ENCODE measurements around the gene G0S2.

The G0S2 gene

DNA sequence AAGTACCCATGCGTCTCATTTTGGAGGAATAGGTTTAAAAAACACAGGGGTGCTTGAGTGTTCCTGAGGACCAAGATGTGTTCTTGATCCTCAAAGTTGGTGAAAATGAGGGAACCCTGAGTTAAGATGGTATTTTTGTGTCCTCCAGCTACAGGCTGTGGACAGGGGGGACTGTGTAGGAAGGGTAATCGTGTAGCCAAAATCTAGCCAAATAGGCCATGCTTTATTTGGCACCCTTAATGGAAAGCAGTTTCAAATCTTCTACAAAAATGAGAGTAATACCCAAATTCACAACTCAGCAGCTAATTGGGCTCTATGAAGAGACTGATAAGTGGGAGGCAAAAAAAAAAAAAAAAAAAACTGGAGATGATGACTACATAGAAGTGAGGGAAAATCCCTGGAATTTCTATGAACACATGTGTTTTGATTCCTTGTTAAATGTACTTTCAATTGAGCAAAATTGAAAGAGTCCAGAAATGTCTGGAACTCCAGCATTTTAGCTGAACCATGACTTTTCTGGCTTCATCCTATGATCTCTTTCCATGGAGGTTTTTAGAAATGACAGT lies 29.9 kb downstream of the G0S2 start:
- no peak overlapping the region for H3K9ac ChIP-seq (ENCODE audit: low read length in 2 of 2)
- H3K36me3 ChIP-seq (ENCODE audit: control insufficient read depth in 2 of 2, insufficient read depth in 2 of 2, low read length in 2 of 2) = no peaks in the 10 kb centered on the region
- H3K27me3 ChIP-seq (ENCODE audit: control insufficient read depth in 1 of 2, insufficient read depth in 2 of 2, low read length in 2 of 2) = no peaks in the 10 kb centered on the region
- no peaks in the 10 kb centered on the region for H3K4me1 ChIP-seq (ENCODE audit: control insufficient read depth, insufficient read depth, low read length)
- no peaks in the 10 kb centered on the region for H3K9me3 ChIP-seq (ENCODE audit: control insufficient read depth in 2 of 2, low read length in 2 of 2)
- H3K4me3 ChIP-seq (ENCODE audit: low read length in 2 of 2) = peak overlapping the region in 1 of 2 donors; percentile 3
- peak overlapping the region; percentile 26 for H3K27ac ChIP-seq (ENCODE audit: low read length)

DNA sequence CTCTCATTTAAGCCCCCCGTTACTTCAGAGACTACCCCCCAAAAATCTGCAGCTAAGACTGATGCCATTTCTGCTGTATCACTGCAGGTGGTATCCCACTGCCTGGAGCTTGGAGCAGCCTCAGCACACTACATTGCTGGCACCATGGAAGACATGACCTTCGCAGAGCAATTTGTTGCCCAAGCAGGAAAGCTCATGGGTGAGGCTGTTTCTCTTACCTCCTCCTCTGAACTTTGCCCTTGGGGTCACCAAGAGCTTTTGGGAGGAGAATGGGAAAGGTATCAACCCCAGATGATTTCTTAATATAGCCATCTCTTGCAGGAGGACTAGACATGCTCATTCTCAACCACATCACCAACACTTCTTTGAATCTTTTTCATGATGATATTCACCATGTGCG lies 31.4 kb downstream of the G0S2 start:
- Histone ChIP-seq H3K27me3 (ENCODE audit: control insufficient read depth in 1 of 2, insufficient read depth in 2 of 2, low read length in 2 of 2) (no peaks in the 10 kb centered on the region), H3K27ac (ENCODE audit: low read length) (no peak overlapping the region), H3K9ac (ENCODE audit: low read length in 2 of 2) (no peak overlapping the region), H3K9me3 (ENCODE audit: control insufficient read depth in 2 of 2, low read length in 2 of 2) (no peaks in the 10 kb centered on the region), H3K4me1 (ENCODE audit: control insufficient read depth, insufficient read depth, low read length) (no peaks in the 10 kb centered on the region), H3K36me3 (ENCODE audit: control insufficient read depth in 2 of 2, insufficient read depth in 2 of 2, low read length in 2 of 2) (no peaks in the 10 kb centered on the region), H3K4me3 (ENCODE audit: low read length in 2 of 2) (no peak overlapping the region)

DNA sequence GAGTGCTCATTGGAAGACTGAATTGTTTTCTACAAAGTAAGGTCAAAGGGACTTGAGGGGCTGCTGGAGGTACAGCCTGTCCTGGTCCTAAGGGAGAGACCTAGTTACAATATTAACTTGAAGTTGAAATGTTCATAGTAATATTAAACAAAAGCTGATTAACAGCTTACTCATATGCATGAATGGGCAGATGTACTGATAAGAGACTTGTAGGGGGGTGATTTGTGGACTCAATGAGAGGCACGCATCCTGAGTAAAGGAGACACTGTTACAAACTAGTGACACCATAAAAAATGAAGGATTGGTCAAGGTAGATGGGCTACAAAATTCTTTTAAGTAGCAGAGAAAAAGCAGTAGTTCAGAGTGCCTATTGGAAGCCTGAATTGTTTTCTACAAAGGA lies 32.1 kb downstream of the G0S2 start:
- no peaks in the 10 kb centered on the region for H3K27me3 ChIP-seq (ENCODE audit: control insufficient read depth in 1 of 2, insufficient read depth in 2 of 2, low read length in 2 of 2)
- no peak overlapping the region for H3K27ac ChIP-seq (ENCODE audit: low read length)
- H3K9me3 ChIP-seq (ENCODE audit: control insufficient read depth in 2 of 2, low read length in 2 of 2) = no peaks in the 10 kb centered on the region
- H3K36me3 ChIP-seq (ENCODE audit: control insufficient read depth in 2 of 2, insufficient read depth in 2 of 2, low read length in 2 of 2) = no peaks in the 10 kb centered on the region
- H3K9ac ChIP-seq (ENCODE audit: low read length in 2 of 2) = no peak overlapping the region
- H3K4me3 ChIP-seq (ENCODE audit: low read length in 2 of 2) = no peak overlapping the region
- H3K4me1 ChIP-seq (ENCODE audit: control insufficient read depth, insufficient read depth, low read length) = no peaks in the 10 kb centered on the region

DNA sequence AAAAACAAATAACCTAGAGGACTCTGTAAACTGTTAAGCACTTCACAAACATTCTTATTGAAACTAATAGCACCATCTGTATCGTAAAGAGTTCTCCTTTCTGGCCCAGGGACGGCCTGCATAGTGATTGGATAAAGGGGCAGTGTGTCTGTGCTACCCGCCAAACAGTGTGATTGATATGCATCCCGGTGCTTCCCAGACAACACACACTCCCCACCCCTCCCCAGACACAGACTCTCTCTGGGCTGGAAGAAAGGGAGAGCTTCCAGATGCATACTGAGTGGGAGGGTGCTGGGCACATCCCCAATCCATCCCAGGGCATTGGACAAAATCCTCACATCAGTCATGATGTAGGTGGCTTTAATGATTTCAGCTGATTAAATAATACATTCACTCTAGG lies 33.1 kb downstream of the G0S2 start:
- no peaks in the 10 kb centered on the region for H3K27me3 ChIP-seq (ENCODE audit: control insufficient read depth in 1 of 2, insufficient read depth in 2 of 2, low read length in 2 of 2)
- no peaks in the 10 kb centered on the region for H3K36me3 ChIP-seq (ENCODE audit: control insufficient read depth in 2 of 2, insufficient read depth in 2 of 2, low read length in 2 of 2)
- no peaks in the 10 kb centered on the region for H3K9me3 ChIP-seq (ENCODE audit: control insufficient read depth in 2 of 2, low read length in 2 of 2)
- H3K4me1 ChIP-seq (ENCODE audit: control insufficient read depth, insufficient read depth, low read length) = no peaks in the 10 kb centered on the region
- no peak overlapping the region for H3K4me3 ChIP-seq (ENCODE audit: low read length in 2 of 2)
- H3K9ac ChIP-seq (ENCODE audit: low read length in 2 of 2) = no peak overlapping the region
- no peak overlapping the region for H3K27ac ChIP-seq (ENCODE audit: low read length)

DNA sequence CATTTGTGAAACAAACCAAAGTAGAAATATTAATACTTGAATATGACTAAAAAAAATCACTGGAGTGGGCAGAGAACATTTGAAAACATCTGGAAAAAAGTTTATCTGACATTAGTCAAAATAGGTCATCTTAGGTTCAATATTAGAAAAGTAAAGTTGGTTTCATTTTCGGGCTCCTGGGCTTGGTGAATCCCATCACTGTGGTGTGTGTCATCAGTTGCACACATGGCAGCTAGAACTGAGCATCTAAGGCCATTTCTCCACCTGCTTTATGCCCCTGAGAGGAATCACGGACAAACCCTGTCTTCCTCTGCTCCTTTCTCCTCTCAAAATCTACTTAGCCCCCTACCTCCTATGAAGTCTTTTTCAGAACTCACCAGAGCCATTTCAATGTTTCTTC lies 34.9 kb downstream of the G0S2 start:
- Histone ChIP-seq H3K4me3 (ENCODE audit: low read length in 2 of 2) (no peak overlapping the region), H3K27me3 (ENCODE audit: control insufficient read depth in 1 of 2, insufficient read depth in 2 of 2, low read length in 2 of 2) (no peaks in the 10 kb centered on the region), H3K4me1 (ENCODE audit: control insufficient read depth, insufficient read depth, low read length) (no peaks in the 10 kb centered on the region), H3K27ac (ENCODE audit: low read length) (no peak overlapping the region), H3K36me3 (ENCODE audit: control insufficient read depth in 2 of 2, insufficient read depth in 2 of 2, low read length in 2 of 2) (no peaks in the 10 kb centered on the region), H3K9me3 (ENCODE audit: control insufficient read depth in 2 of 2, low read length in 2 of 2) (no peaks in the 10 kb centered on the region), H3K9ac (ENCODE audit: low read length in 2 of 2) (no peak overlapping the region)

DNA sequence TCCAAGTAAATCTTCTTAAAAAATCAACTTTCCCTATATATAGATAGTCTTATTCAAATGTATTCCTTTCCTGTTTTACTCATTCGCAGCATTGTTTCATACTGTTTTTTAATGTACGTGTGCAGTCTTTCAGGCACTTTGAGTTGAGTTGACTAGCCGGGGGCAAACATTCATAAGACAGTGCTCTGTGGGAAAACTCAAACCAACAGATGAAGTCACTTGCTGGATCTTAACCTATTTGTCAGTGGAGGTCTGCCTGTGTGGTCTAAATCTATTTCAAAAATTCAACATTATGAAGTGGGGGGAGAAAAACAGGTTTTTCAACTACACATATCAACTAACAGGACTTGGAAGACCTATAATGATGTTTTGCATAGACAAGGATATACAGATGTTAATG lies 35.6 kb downstream of the G0S2 start:
- no peak overlapping the region for H3K4me3 ChIP-seq (ENCODE audit: low read length in 2 of 2)
- no peaks in the 10 kb centered on the region for H3K9me3 ChIP-seq (ENCODE audit: control insufficient read depth in 2 of 2, low read length in 2 of 2)
- no peak overlapping the region for H3K9ac ChIP-seq (ENCODE audit: low read length in 2 of 2)
- H3K27me3 ChIP-seq (ENCODE audit: control insufficient read depth in 1 of 2, insufficient read depth in 2 of 2, low read length in 2 of 2) = no peaks in the 10 kb centered on the region
- no peaks in the 10 kb centered on the region for H3K36me3 ChIP-seq (ENCODE audit: control insufficient read depth in 2 of 2, insufficient read depth in 2 of 2, low read length in 2 of 2)
- no peak overlapping the region for H3K27ac ChIP-seq (ENCODE audit: low read length)
- no peaks in the 10 kb centered on the region for H3K4me1 ChIP-seq (ENCODE audit: control insufficient read depth, insufficient read depth, low read length)

DNA sequence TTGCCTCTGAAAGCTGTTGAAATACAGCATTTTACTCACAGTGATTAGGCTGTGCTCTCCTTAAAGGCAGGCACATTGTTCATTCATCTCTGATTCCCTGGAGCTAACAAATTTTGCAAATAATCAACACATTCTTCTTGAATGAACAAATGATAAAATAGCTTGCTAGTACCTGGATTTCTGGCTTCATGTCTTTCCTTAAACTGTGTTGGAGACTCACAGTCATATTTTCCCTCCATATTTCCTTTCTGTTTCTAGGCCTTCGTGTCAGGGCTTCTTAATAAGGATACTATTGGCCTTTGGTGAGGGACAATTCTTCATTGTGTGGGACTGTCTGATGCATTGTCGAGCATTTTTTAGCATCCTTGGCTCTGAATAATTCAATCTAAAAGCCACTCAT lies 39.1 kb downstream of the G0S2 start:
- H3K9ac ChIP-seq (ENCODE audit: low read length in 2 of 2) = no peak overlapping the region
- no peaks in the 10 kb centered on the region for H3K9me3 ChIP-seq (ENCODE audit: control insufficient read depth in 2 of 2, low read length in 2 of 2)
- no peaks in the 10 kb centered on the region for H3K36me3 ChIP-seq (ENCODE audit: control insufficient read depth in 2 of 2, insufficient read depth in 2 of 2, low read length in 2 of 2)
- H3K4me3 ChIP-seq (ENCODE audit: low read length in 2 of 2) = no peak overlapping the region
- H3K27me3 ChIP-seq (ENCODE audit: control insufficient read depth in 1 of 2, insufficient read depth in 2 of 2, low read length in 2 of 2) = no peaks in the 10 kb centered on the region
- no peaks in the 10 kb centered on the region for H3K4me1 ChIP-seq (ENCODE audit: control insufficient read depth, insufficient read depth, low read length)
- H3K27ac ChIP-seq (ENCODE audit: low read length) = no peak overlapping the region

DNA sequence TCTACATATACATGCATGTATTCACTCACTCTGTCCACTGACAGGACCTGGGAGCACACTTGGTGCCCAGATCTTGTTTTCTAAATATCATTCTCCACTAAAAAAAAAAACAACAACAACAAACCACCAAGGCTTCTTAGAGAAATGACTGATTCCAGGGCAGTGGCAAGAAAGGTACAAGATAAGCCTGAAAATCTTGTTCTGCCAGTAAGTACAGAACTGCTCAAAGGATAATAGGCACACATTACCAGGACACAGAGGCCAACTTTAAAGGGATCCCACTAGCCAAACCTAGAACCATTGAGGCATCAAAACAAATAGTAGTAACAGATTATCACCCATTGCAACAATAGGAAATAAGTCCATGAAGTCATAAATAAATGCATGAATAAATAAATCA lies 40.1 kb downstream of the G0S2 start:
- H3K4me3 ChIP-seq (ENCODE audit: low read length in 2 of 2) = no peak overlapping the region
- H3K9me3 ChIP-seq (ENCODE audit: control insufficient read depth in 2 of 2, low read length in 2 of 2) = no peaks in the 10 kb centered on the region
- no peak overlapping the region for H3K9ac ChIP-seq (ENCODE audit: low read length in 2 of 2)
- H3K4me1 ChIP-seq (ENCODE audit: control insufficient read depth, insufficient read depth, low read length) = no peaks in the 10 kb centered on the region
- H3K27ac ChIP-seq (ENCODE audit: low read length) = no peak overlapping the region
- no peaks in the 10 kb centered on the region for H3K27me3 ChIP-seq (ENCODE audit: control insufficient read depth in 1 of 2, insufficient read depth in 2 of 2, low read length in 2 of 2)
- H3K36me3 ChIP-seq (ENCODE audit: control insufficient read depth in 2 of 2, insufficient read depth in 2 of 2, low read length in 2 of 2) = no peaks in the 10 kb centered on the region

DNA sequence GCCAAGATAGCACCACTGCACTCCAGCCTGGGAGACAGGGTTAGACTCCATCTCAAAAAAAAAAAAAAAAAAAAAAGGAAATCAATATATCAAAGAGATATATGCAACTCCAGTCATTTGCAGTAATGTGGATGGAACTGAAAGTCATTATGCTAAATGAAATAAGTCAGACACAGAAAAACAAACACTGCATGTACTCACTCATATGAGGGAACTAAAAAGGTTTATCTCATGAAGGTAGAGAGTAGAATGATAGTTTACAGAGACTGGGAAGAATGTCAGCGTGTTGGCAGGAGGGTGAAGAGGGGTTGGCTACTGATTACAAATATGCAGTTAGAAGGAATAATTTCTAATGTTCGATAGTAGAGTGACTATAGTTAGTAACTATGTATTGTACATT lies 42.6 kb downstream of the G0S2 start:
- H3K9ac ChIP-seq (ENCODE audit: low read length in 2 of 2) = no peak overlapping the region
- H3K4me1 ChIP-seq (ENCODE audit: control insufficient read depth, insufficient read depth, low read length) = no peaks in the 10 kb centered on the region
- H3K36me3 ChIP-seq (ENCODE audit: control insufficient read depth in 2 of 2, insufficient read depth in 2 of 2, low read length in 2 of 2) = no peaks in the 10 kb centered on the region
- no peak overlapping the region for H3K4me3 ChIP-seq (ENCODE audit: low read length in 2 of 2)
- H3K27ac ChIP-seq (ENCODE audit: low read length) = no peak overlapping the region
- no peaks in the 10 kb centered on the region for H3K27me3 ChIP-seq (ENCODE audit: control insufficient read depth in 1 of 2, insufficient read depth in 2 of 2, low read length in 2 of 2)
- H3K9me3 ChIP-seq (ENCODE audit: control insufficient read depth in 2 of 2, low read length in 2 of 2) = no peaks in the 10 kb centered on the region

DNA sequence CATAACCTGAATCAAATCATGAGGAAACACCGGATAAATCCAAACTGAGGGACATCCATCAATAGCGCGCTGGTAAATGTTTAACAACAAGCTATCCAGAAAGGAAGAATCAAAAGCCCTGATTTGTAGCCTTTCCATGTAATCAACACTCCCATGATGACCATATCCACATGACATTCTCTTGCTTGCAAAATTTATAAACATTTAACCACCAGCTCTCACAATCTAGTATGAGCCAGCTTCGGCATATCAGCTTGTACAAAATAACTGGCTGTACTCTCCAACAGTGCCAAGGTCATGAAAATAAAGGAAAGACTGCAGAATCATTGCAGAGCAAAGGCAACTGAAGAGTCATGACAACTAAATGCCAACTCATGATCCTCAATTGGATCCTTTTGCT lies 45.1 kb downstream of the G0S2 start:
- Histone ChIP-seq H3K27me3 (ENCODE audit: control insufficient read depth in 1 of 2, insufficient read depth in 2 of 2, low read length in 2 of 2) (no peaks in the 10 kb centered on the region), H3K9ac (ENCODE audit: low read length in 2 of 2) (no peak overlapping the region), H3K9me3 (ENCODE audit: control insufficient read depth in 2 of 2, low read length in 2 of 2) (no peaks in the 10 kb centered on the region), H3K36me3 (ENCODE audit: control insufficient read depth in 2 of 2, insufficient read depth in 2 of 2, low read length in 2 of 2) (no peaks in the 10 kb centered on the region), H3K4me3 (ENCODE audit: low read length in 2 of 2) (no peak overlapping the region), H3K4me1 (ENCODE audit: control insufficient read depth, insufficient read depth, low read length) (no peaks in the 10 kb centered on the region), H3K27ac (ENCODE audit: low read length) (no peak overlapping the region)

DNA sequence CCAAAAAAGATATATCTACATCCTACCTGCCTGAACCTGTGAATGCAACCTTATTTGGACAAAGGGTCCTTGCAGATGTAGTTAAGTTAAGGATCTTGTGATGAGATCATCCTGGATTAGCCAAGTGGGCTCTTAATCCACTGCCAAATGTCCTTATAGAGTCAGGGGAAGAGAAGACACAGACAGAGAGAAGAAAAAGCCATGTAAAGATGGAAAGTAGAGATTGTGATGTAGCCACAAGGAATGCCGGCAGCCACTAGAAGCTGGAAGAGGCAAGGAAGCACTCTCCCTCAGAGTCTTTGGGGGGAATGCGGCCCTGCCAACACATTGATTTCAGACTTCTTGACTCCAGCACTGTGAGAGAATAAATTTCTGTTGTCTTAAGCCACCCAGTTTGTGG lies 45.6 kb downstream of the G0S2 start:
- H3K4me1 ChIP-seq (ENCODE audit: control insufficient read depth, insufficient read depth, low read length) = no peaks in the 10 kb centered on the region
- H3K9ac ChIP-seq (ENCODE audit: low read length in 2 of 2) = no peak overlapping the region
- no peak overlapping the region for H3K4me3 ChIP-seq (ENCODE audit: low read length in 2 of 2)
- no peaks in the 10 kb centered on the region for H3K27me3 ChIP-seq (ENCODE audit: control insufficient read depth in 1 of 2, insufficient read depth in 2 of 2, low read length in 2 of 2)
- H3K27ac ChIP-seq (ENCODE audit: low read length) = no peak overlapping the region
- H3K36me3 ChIP-seq (ENCODE audit: control insufficient read depth in 2 of 2, insufficient read depth in 2 of 2, low read length in 2 of 2) = no peaks in the 10 kb centered on the region
- no peaks in the 10 kb centered on the region for H3K9me3 ChIP-seq (ENCODE audit: control insufficient read depth in 2 of 2, low read length in 2 of 2)
